Kidney (tissue), 22 donors: ENCODE results near the gene XAB2. TPM values are rescaled to one million over a fixed set of nuclear protein-coding genes. Genes with fewer than 3 reads are reported as not detected.

ENCODE experiments used
- DNase-seq, 5 donors: peaks; one replicate each; pipeline ENCODE4 v3.0.0-alpha.2; 2013 to 2020
- FAIRE-seq: peaks from 2 replicates; lab custom pipeline; 2012; peaks lifted over from hg19 to GRCh38; lab: Jason Lieb, UNC
- H3K27ac ChIP-seq, 2 donors: one replicate each; pipeline ENCODE4 v1.7.0; 2013; ENCODE audit warnings: low read depth in 2 of 2, low read length in 2 of 2, inconsistent platforms in 1 of 2
- H3K27me3 ChIP-seq: one replicate; pipeline ENCODE4 v1.7.1; 2013; ENCODE audit warnings: low read length, inconsistent platforms; ENCODE audit not compliant: control insufficient read depth, insufficient read depth
- H3K36me3 ChIP-seq, 3 donors: one replicate each; pipeline versions ENCODE4 v1.7.0 to v1.7.1; 2013; ENCODE audit warnings: low read length in 3 of 3, control low read depth in 1 of 3, inconsistent platforms in 1 of 3; ENCODE audit not compliant: insufficient read depth in 3 of 3, control insufficient read depth in 2 of 3
- H3K4me1 ChIP-seq, 3 donors: one replicate each; pipeline versions ENCODE4 v1.7.0 to v1.7.1; 2013; ENCODE audit warnings: low read length in 3 of 3, inconsistent platforms in 1 of 3, low read depth in 1 of 3; ENCODE audit not compliant: control insufficient read depth in 2 of 3, insufficient read depth in 2 of 3
- H3K4me3 ChIP-seq, 3 donors: one replicate each; pipeline versions ENCODE4 v1.7.0 to v1.8.1; 2013; ENCODE audit warnings: low read length in 3 of 3, control low read depth in 1 of 3, inconsistent platforms in 1 of 3
- H3K9ac ChIP-seq, 3 donors: one replicate each; pipeline versions ENCODE4 v1.7.0 to v1.7.1; 2013; ENCODE audit warnings: low read length in 3 of 3, control low read depth in 1 of 3, inconsistent platforms in 1 of 3
- H3K9me3 ChIP-seq, 3 donors: one replicate each; pipeline versions ENCODE4 v1.7.0 to v1.7.1; 2013; ENCODE audit warnings: low read length in 3 of 3, control low read depth in 1 of 3, inconsistent platforms in 1 of 3; ENCODE audit not compliant: control insufficient read depth in 2 of 3, insufficient read depth in 1 of 3
- intact Hi-C: fragments of 100-400 bp; cut with DNase I; formaldehyde crosslinking; loops from one replicate; pipeline ENCODE4 v1.11.1; 2022
- long read RNA-seq, 10 donors: library from polyadenylated mRNA in 1 of 10; unstranded in 1 of 10; transcript quantifications; one replicate each; pipeline ENCODE4 v2.0.0 and lab custom pipeline, GENCODE V29; 2021 to 2026
- polyA plus RNA-seq: library from polyadenylated mRNA; stranded (reverse); fragments of 350-450 nt; fragmentation: Illumina TruSeq; extraction: RNeasy Lipid Tissue Mini Kit (QIAGEN cat#74804); gene quantifications from one replicate; pipeline ENCODE4 v1.2.3, GENCODE V29; 2014; ENCODE audit warnings: low read depth, low replicate concordance; ENCODE audit not compliant: insufficient read depth
- total RNA-seq: library from RNA; stranded (reverse); fragmentation: NEBNext Ultra II Directional; extraction: Animal tissue kit (Norgen Biotek cat#: 25700); gene quantifications from one replicate; pipeline ENCODE4 v1.2.1, GENCODE V29; 2021
- TF ChIP-seq, protein P1 (sequence below): IDR thresholded peaks from 3 replicates; pipeline ENCODE4 v1.5.1; 2012; ENCODE audit warnings: mild to moderate bottlenecking, moderate library complexity, borderline replicate concordance; ENCODE audit not compliant: insufficient read depth; ENCODE audit errors: extremely low read depth
- donor health status: control.
- donor health status: control.
- donor health status: control.
- donor health status: control.
- donor health status: control.
- donor health status: DM: yes; HTN: yes; CAD: no.
- donor health status: Normal renal cell carcinoma (clear cell type).

XAB2 gene
- total RNA-seq (44.4 TPM), polyA plus RNA-seq (34.2 TPM)
- long read RNA-seq, donor 1, partial matches to known transcripts, result 11 of 100 reads
- long read RNA-seq, donor 1, other reads (novel, unspliced or antisense), result 86 of 100 reads
- long read RNA-seq, donor 2, transcript XAB2-201 (19 exons, 2,667 nt), result major isoform, 9 of 14 reads
- long read RNA-seq, donor 2, partial matches to known transcripts, result 5 of 14 reads
- long read RNA-seq, donor 2, other reads (novel, unspliced or antisense), result 0 of 14 reads
- long read RNA-seq, donor 3, transcript XAB2-201 (19 exons, 2,667 nt), result major isoform, 11 of 194 reads
- long read RNA-seq, donor 3, partial matches to known transcripts, result 163 of 194 reads
- long read RNA-seq, donor 3, other reads (novel, unspliced or antisense), result 20 of 194 reads
- long read RNA-seq, donor 4, transcript XAB2-201 (19 exons, 2,667 nt), result major isoform, 5 of 5 reads
- long read RNA-seq, donor 4, partial matches to known transcripts, result 0 of 5 reads
- long read RNA-seq, donor 4, other reads (novel, unspliced or antisense), result 0 of 5 reads
- long read RNA-seq, donor 5, result 0 reads
- long read RNA-seq, donor 6, partial matches to known transcripts, result 0 of 3 reads
- long read RNA-seq, donor 6, other reads (novel, unspliced or antisense), result 0 of 3 reads
- long read RNA-seq, donor 7, partial matches to known transcripts, result 16 of 20 reads
- long read RNA-seq, donor 7, other reads (novel, unspliced or antisense), result 1 of 20 reads
- long read RNA-seq, donor 8, transcript XAB2-201 (19 exons, 2,667 nt), result major isoform, 5 of 117 reads
- long read RNA-seq, donor 8, partial matches to known transcripts, result 15 of 117 reads
- long read RNA-seq, donor 8, other reads (novel, unspliced or antisense), result 97 of 117 reads
- long read RNA-seq, donor 9, partial matches to known transcripts, result 0 of 4 reads
- long read RNA-seq, donor 9, other reads (novel, unspliced or antisense), result 0 of 4 reads
- long read RNA-seq, donor 10, transcript XAB2-201 (19 exons, 2,667 nt), result major isoform, 5 of 64 reads
- long read RNA-seq, donor 10, partial matches to known transcripts, result 44 of 64 reads
- long read RNA-seq, donor 10, other reads (novel, unspliced or antisense), result 15 of 64 reads

DNA sequence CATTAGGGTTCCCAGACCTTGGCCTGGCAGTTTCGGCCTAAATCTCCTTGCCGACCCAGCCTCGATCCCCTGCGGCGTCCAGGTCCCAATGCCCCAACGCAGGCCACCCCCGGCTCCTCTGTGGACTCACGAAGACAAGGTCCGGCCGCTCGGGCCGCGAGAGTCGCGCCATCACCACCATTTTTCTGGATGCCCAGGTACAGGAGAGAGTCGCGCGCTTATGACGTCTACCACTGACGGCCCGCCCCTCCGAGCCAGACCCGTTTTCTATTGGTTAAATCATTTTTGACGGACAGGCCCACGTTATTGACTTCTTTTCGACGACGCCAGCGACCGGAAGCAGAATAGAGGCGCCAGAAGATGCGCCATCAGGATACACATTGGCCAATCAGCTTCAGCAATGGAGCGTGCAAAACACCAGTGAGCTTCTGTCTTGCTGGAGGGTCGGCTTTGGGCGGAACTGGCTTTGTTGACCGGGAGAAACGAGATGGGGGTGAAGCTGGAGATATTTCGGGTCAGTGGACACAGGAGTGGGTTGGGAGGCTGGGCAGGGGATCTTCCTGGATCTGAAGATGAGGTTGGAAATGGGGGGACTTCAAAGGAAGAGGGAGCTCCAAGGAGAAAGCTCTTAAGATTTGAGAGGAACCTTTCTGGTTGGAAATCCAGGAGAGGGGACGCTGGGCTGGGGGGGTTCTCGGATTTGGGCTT is at the start of gene XAB2, which contains the start of gene PET100:
TSS of gene XAB2 (minus strand) at position 199 of the 708 bp plus-strand sequence. CDS start at position 181, 18 bp downstream.
TSS of gene PET100 (plus strand) at position 447 of the 708 bp plus-strand sequence. CDS start at position 488, 41 bp downstream.
- Histone ChIP-seq H3K36me3 (peaks cover 0 to 17% (median 3%) of the 10 kb centered on the region in 3 donors), H3K9ac (peak within 1 kb of the TSS; percentile 77 to 99 (median 93)), H3K4me3 (peak within 1 kb of the TSS; percentile 91 to 99 (median 99)), H3K9me3 (no peaks in the 10 kb centered on the region), H3K27me3 (no peaks in the 10 kb centered on the region), H3K4me1 (peaks cover 0 to 21% (median 7%) of the 10 kb centered on the region in 3 donors), H3K27ac (peak within 1 kb of the TSS; percentile 68 to 71)
- FAIRE-seq (peak; percentile 99), DNase-seq (peak; percentile 98 to 99 (median 99))
- TF ChIP-seq, protein P1, sequence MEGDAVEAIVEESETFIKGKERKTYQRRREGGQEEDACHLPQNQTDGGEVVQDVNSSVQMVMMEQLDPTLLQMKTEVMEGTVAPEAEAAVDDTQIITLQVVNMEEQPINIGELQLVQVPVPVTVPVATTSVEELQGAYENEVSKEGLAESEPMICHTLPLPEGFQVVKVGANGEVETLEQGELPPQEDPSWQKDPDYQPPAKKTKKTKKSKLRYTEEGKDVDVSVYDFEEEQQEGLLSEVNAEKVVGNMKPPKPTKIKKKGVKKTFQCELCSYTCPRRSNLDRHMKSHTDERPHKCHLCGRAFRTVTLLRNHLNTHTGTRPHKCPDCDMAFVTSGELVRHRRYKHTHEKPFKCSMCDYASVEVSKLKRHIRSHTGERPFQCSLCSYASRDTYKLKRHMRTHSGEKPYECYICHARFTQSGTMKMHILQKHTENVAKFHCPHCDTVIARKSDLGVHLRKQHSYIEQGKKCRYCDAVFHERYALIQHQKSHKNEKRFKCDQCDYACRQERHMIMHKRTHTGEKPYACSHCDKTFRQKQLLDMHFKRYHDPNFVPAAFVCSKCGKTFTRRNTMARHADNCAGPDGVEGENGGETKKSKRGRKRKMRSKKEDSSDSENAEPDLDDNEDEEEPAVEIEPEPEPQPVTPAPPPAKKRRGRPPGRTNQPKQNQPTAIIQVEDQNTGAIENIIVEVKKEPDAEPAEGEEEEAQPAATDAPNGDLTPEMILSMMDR, result no peak
- intact Hi-C loops, result no loop called here

DNA sequence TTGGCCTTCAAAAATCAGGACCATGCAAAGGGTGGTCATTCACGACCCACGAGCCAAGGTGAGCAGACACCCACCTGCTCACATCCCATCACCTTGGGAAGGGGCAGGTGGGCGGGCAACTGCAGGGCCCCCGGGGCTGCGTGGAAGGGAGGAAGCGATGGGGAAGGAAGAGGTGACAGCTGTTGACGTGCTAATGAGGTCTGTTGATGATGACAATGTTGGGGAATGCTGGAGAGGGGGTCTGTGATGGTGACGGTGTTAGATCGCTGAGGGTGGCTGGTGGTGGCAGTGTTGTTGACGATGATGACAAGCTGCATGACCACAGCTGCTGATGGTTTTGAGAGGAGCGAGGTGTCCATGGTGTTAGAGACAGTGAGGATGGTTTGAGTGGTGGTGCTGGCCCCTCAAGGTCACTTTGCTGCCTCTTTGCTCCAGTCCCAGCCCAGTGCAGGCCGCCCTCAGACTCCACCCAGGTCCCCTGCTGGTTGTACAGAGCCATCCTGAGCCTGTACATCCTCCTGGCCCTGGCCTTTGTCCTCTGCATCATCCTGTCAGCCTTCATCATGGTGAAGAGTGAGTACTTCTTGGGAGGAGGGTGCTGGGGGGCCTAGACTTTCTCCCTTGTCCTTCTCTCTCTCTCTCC is 48.4 kb upstream of the XAB2 start:
- intact Hi-C loops, result no loop called here
- no peaks in the 10 kb centered on the region for H3K36me3 ChIP-seq
- H3K9me3 ChIP-seq, result peaks cover 0 to 4% (median 0%) of the 10 kb centered on the region in 3 donors
- no peaks in the 10 kb centered on the region for H3K27me3 ChIP-seq
- no peak overlapping the region for H3K27ac ChIP-seq
- H3K4me1 ChIP-seq, result peaks cover 0 to 8% (median 0%) of the 10 kb centered on the region in 3 donors
- FAIRE-seq (no peak), DNase-seq (no peak)
- TF ChIP-seq, protein P1, result no peak
- no peak overlapping the region for H3K4me3 ChIP-seq
- H3K9ac ChIP-seq, result no peak overlapping the region

DNA sequence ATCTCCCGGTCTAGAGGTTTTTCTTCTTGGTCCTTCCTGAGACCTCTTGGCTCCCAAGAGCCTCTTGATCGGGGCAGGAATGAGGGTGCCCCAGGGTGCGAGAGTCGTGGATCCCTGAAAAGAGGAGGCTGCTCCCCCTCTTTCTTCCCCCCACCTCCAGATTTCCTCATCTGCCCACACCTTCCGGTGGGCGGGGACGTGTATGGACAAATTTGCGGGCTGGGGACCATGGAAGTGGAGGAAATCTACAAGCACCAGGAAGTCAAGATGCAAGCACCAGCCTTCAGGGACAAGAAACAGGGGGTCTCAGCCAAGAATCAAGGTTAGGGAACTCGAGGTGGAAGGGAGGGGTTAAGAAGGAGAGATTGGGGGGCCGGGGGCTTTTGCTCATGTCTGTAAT is 47.5 kb upstream of the XAB2 start, which contains the start of gene MCEMP1:
TSS of gene MCEMP1 (plus strand) at position 237 of the 400 bp plus-strand sequence. CDS start at position 268, 31 bp downstream.
- TF ChIP-seq, protein P1, result no peak
- H3K9ac ChIP-seq, result no peak within 1 kb of the TSS
- no peak for FAIRE-seq
- DNase-seq, result no peak
- H3K9me3 ChIP-seq, result peaks cover 0 to 4% (median 0%) of the 10 kb centered on the region in 3 donors
- intact Hi-C loops, result no loop called here
- H3K4me3 ChIP-seq, result no peak within 1 kb of the TSS
- H3K27me3 ChIP-seq, result no peaks in the 10 kb centered on the region
- H3K27ac ChIP-seq, result no peak within 1 kb of the TSS
- H3K4me1 ChIP-seq, result peaks cover 0 to 6% (median 0%) of the 10 kb centered on the region in 3 donors
- no peaks in the 10 kb centered on the region for H3K36me3 ChIP-seq
